H1 (cell line): ENCODE data around the gene LRRC18. TPM values are rescaled to one million over a fixed set of nuclear protein-coding genes. Genes with fewer than 3 reads are reported as not detected.

Experiments used
- CTCF ChIA-PET: fragments of 300-600 bp; sonication (Branson Sonifier 250); formaldehyde crosslinking; loops from one replicate; lab custom pipeline; 2021; ENCODE audit not compliant: partially characterized antibody; lab: Charles Lee
- POLR2A ChIA-PET: fragments of 300-600 bp; sonication (Branson Sonifier 250); formaldehyde crosslinking; loops from one replicate; lab custom pipeline; 2021; ENCODE audit warnings: inconsistent platforms; ENCODE audit not compliant: partially characterized antibody; lab: Charles Lee
- DNase-seq, 2 experiments: peaks; one replicate each; pipeline versions ENCODE4 v3.0.0 to v3.0.0-alpha.2; 2010 to 2022; ENCODE audit warnings: low spot score in 2 of 2, low read depth in 1 of 2, mixed read lengths in 1 of 2
- FAIRE-seq: peaks from 2 replicates; lab custom pipeline; 2011; peaks lifted over from hg19 to GRCh38; lab: Jason Lieb, UNC
- H2AFZ ChIP-seq: 2 replicates; pipeline ENCODE4 v1.8.1; 2012; ENCODE audit warnings: low read length, inconsistent platforms
- H2AK5ac ChIP-seq: 2 replicates; pipeline ENCODE4 v1.6.1; 2013; ENCODE audit warnings: low read depth, low read length
- H2BK120ac ChIP-seq: replicated peaks from 2 replicates; pipeline ENCODE3; 2013; ENCODE audit warnings: low read depth, low read length, inconsistent platforms
- H2BK12ac ChIP-seq: 2 replicates; pipeline ENCODE4 v1.6.1; 2013; ENCODE audit warnings: low read depth, low read length
- H2BK15ac ChIP-seq: 2 replicates; pipeline ENCODE4 v1.6.1; 2013; ENCODE audit warnings: low read length
- H2BK20ac ChIP-seq: 2 replicates; pipeline ENCODE4 v1.6.1; 2013; ENCODE audit warnings: low read length
- H2BK5ac ChIP-seq: 2 replicates; pipeline ENCODE4 v1.6.1; 2013; ENCODE audit warnings: low read depth, low read length
- H3K14ac ChIP-seq: 2 replicates; pipeline ENCODE4 v1.6.1; 2013; ENCODE audit warnings: inconsistent platforms; ENCODE audit not compliant: insufficient read length
- H3K18ac ChIP-seq: 2 replicates; pipeline ENCODE4 v1.6.1; 2013; ENCODE audit warnings: low read length; ENCODE audit errors: extremely low read depth
- H3K23ac ChIP-seq: 2 replicates; pipeline ENCODE4 v1.6.1; 2013; ENCODE audit warnings: inconsistent platforms; ENCODE audit not compliant: insufficient read length
- H3K23me2 ChIP-seq: 2 replicates; pipeline ENCODE4 v1.6.1; 2013; ENCODE audit warnings: low read depth, low read length
- H3K27ac ChIP-seq: 2 replicates; pipeline ENCODE4 v1.6.1; 2011; ENCODE audit warnings: low read depth, low read length, inconsistent platforms
- H3K27me3 ChIP-seq, 4 experiments: replicated peaks in 1 of 4; 1 replicate in 1 of 4; 2 replicates in 3 of 4; pipeline versions ENCODE4 v1.6.1 to v1.8.1; 2011 to 2013; ENCODE audit warnings: low read length in 3 of 4, mild to moderate bottlenecking in 3 of 4, inconsistent platforms in 2 of 4, mixed read lengths in 2 of 4, moderate library complexity in 1 of 4; ENCODE audit not compliant: control insufficient read depth in 3 of 4, insufficient read depth in 3 of 4; ENCODE audit errors: extremely low read depth in 1 of 4
- H3K36me3 ChIP-seq, 4 experiments: 2 replicates each; pipeline versions ENCODE4 v1.6.1 to v1.8.1; 2011 to 2013; ENCODE audit warnings: mild to moderate bottlenecking in 4 of 4, low read length in 3 of 4, moderate library complexity in 2 of 4, control low read depth in 1 of 4, inconsistent platforms in 1 of 4; ENCODE audit not compliant: insufficient read depth in 4 of 4, control insufficient read depth in 2 of 4
- H3K4ac ChIP-seq: replicated peaks from 2 replicates; pipeline ENCODE3; 2013; ENCODE audit warnings: low read length, low read depth, mixed read lengths, inconsistent platforms; ENCODE audit not compliant: insufficient read length
- H3K4me1 ChIP-seq, 4 experiments: replicated peaks in 1 of 4; 1 replicate in 1 of 4; 2 replicates in 3 of 4; pipeline versions ENCODE4 v1.6.1 to v1.8.1; 2011 to 2013; ENCODE audit warnings: low read length in 3 of 4, inconsistent platforms in 2 of 4, mixed read lengths in 1 of 4; ENCODE audit not compliant: insufficient read depth in 4 of 4, control insufficient read depth in 3 of 4
- H3K4me2 ChIP-seq, 2 experiments: 2 replicates each; pipeline versions ENCODE4 v1.6.1 to v1.8.1; 2011 to 2013; ENCODE audit warnings: low read depth in 2 of 2, low read length in 2 of 2, control low read depth in 1 of 2, inconsistent platforms in 1 of 2, mild to moderate bottlenecking in 1 of 2; ENCODE audit not compliant: insufficient read depth in 1 of 2
- H3K4me3 ChIP-seq, 4 experiments: fragments of 200-600, 300-600 bp in 1 of 4; sonication (generic), shearing (Covaris generic), sonication (Bioruptor Twin) in 1 of 4; 2 replicates each; pipeline versions ENCODE4 v1.5.1 to v1.8.1; 2011 to 2016; ENCODE audit warnings: low read length in 4 of 4, low read depth in 3 of 4, control low read depth in 2 of 4, inconsistent platforms in 2 of 4, mild to moderate bottlenecking in 2 of 4, mixed read lengths in 1 of 4, moderate library complexity in 1 of 4; ENCODE audit not compliant: insufficient read depth in 2 of 4; ENCODE audit errors: extremely low read depth in 1 of 4
- H3K56ac ChIP-seq: replicated peaks from 2 replicates; pipeline ENCODE3; 2013; ENCODE audit warnings: low read depth, mild to moderate bottlenecking, mixed read lengths, low read length, inconsistent platforms; ENCODE audit not compliant: insufficient read length
- H3K79me1 ChIP-seq: 2 replicates; pipeline ENCODE4 v1.6.1; 2013; ENCODE audit warnings: low read depth, low read length, control low read depth
- H3K79me2 ChIP-seq, 2 experiments: 2 replicates each; pipeline versions ENCODE4 v1.6.1 to v1.8.1; 2012 to 2013; ENCODE audit warnings: low read length in 2 of 2, mild to moderate bottlenecking in 2 of 2, inconsistent platforms in 1 of 2; ENCODE audit not compliant: insufficient read depth in 2 of 2, control insufficient read depth in 1 of 2
- H3K9ac ChIP-seq, 4 experiments: replicated peaks in 1 of 4; 1 replicate in 1 of 4; 2 replicates in 3 of 4; pipeline versions ENCODE4 v1.6.1 to v1.8.1; 2011 to 2013; ENCODE audit warnings: low read depth in 3 of 4, low read length in 3 of 4, control low read depth in 2 of 4, mild to moderate bottlenecking in 2 of 4, moderate library complexity in 2 of 4, inconsistent platforms in 1 of 4; ENCODE audit errors: extremely low read depth in 1 of 4
- H3K9me3 ChIP-seq, 2 experiments: 2 replicates each; pipeline versions ENCODE4 v1.6.1 to v1.8.1; 2012 to 2013; ENCODE audit warnings: mild to moderate bottlenecking in 2 of 2, moderate library complexity in 2 of 2, control low read depth in 1 of 2, inconsistent platforms in 1 of 2, low read depth in 1 of 2, low read length in 1 of 2, mixed read lengths in 1 of 2; ENCODE audit not compliant: insufficient read depth in 2 of 2
- H4K20me1 ChIP-seq, 2 experiments: replicated peaks in 1 of 2; 2 replicates each; pipeline versions ENCODE3 to v1.8.1; 2011 to 2013; ENCODE audit warnings: inconsistent platforms in 2 of 2, low read length in 2 of 2, mild to moderate bottlenecking in 1 of 2; ENCODE audit not compliant: insufficient read depth in 2 of 2, control insufficient read depth in 1 of 2
- H4K5ac ChIP-seq: 2 replicates; pipeline ENCODE4 v1.6.1; 2013; ENCODE audit warnings: low read length, low read depth, mixed read lengths, inconsistent platforms; ENCODE audit not compliant: insufficient read length
- H4K8ac ChIP-seq: 2 replicates; pipeline ENCODE4 v1.8.0; 2013; ENCODE audit warnings: mild to moderate bottlenecking, moderate library complexity, low read length, inconsistent platforms; ENCODE audit not compliant: insufficient read depth; ENCODE audit errors: extremely low read depth
- H4K91ac ChIP-seq: replicated peaks from 2 replicates; pipeline ENCODE3; 2013; ENCODE audit warnings: low read length, mixed read lengths, inconsistent platforms; ENCODE audit not compliant: insufficient read length
- SIN3A ChIP-seq, 2 experiments: IDR thresholded peaks in 1 of 2; conservative IDR thresholded peaks in 1 of 2; 2 replicates each; pipeline ENCODE4 v1.6.1; 2011 to 2012; ENCODE audit warnings: low read length in 2 of 2, improper control_type of control experiment in 1 of 2, low read depth in 1 of 2, mild to moderate bottlenecking in 1 of 2
- TAF7 ChIP-seq: optimal IDR thresholded peaks from 2 replicates; pipeline ENCODE3; 2011; ENCODE audit warnings: low read depth, mild to moderate bottlenecking, inconsistent platforms, low read length, moderate library complexity, borderline replicate concordance
- WGBS, 2 experiments: shearing (Covaris generic) in 1 of 2; methylation state at CpG; one replicate each; pipeline versions ENCODE4 v1.1.6 to v1.1.7; 2013 to 2015; ENCODE audit warnings: low lambda C conversion rate in 2 of 2, mixed read lengths in 2 of 2, inconsistent platforms in 1 of 2, low coverage in 1 of 2, missing lambda C conversion rate in 1 of 2; ENCODE audit not compliant: insufficient replicate concordance in 2 of 2, insufficient coverage in 1 of 2, insufficient read length in 1 of 2; ENCODE audit errors: extremely low coverage in 1 of 2, missing lambda C conversion rate in 1 of 2; 5-methylcytosine and 5-hydroxymethylcytosine counted together
- polyA plus RNA-seq, 7 experiments: library from polyadenylated mRNA; depleted of rRNA in 3 of 7; stranded (reverse) in 5 of 7; unstranded in 2 of 7; fragments of >200 nt in 5 of 7; fragments of 200-250 nt in 2 of 7; gene quantifications; 1 replicate in 5 of 7; 2 replicates in 1 of 7; 4 replicates in 1 of 7; pipeline versions ENCODE4 v1.2.1 to v1.2.3, GENCODE V29; 2011 to 2013; ENCODE audit warnings: missing spikeins in 2 of 7, mixed read lengths in 2 of 7
- total RNA-seq: library from RNA; stranded (reverse); fragmentation: NEBNext Ultra II Directional; extraction: Animal tissue kit (Norgen Biotek cat#: 25700); gene quantifications from 2 replicates; pipeline ENCODE4 v1.2.1, GENCODE V29; 2021

LRRC18 gene
- total and polyA plus RNA-seq, 2 of the 8 experiments (the other 6 are each of a cell fraction or from before 2014, with no cell fraction given): not detected

GRCh38 chr10:48951707-48952106 lies 12.1 kb upstream of the LRRC18 start:
- POLR2A ChIA-PET: no interaction called here
- Histone ChIP-seq H4K5ac (no peak overlapping the region), H3K79me2 (no peaks in the 10 kb centered on the region)

More at GRCh38 chr10:48951707-48952106, 12.1 kb upstream of the LRRC18 start:
- Histone ChIP-seq H3K4me1 (no peaks in the 10 kb centered on the region), H4K20me1 (no peaks in the 10 kb centered on the region), H2AFZ (no peak overlapping the region), H2AK5ac (no peak overlapping the region), H3K56ac (no peak overlapping the region), H3K27ac (no peak overlapping the region), H3K18ac (no peak overlapping the region), H3K4ac (no peak overlapping the region), H3K79me1 (no peaks in the 10 kb centered on the region), H2BK5ac (no peak overlapping the region), H4K8ac (no peak overlapping the region), H4K91ac (no peak overlapping the region), H3K9ac (no peak overlapping the region), H2BK120ac (no peak overlapping the region), H3K36me3 (no peaks in the 10 kb centered on the region), H3K23me2 (no peaks in the 10 kb centered on the region), H3K27me3 (no peaks in the 10 kb centered on the region)
- no peak for DNase-seq
- no peak for TF ChIP-seq SIN3A (conservative IDR thresholded peaks at IDR 0.05 in 1 of 2, IDR thresholded peaks at IDR 0.05 in 1 of 2; ENCODE audit: low read depth in 1 of 2, low read length in 2 of 2)
- TF ChIP-seq TAF7: no peak
- TF ChIP-seq, all 59 proteins: peak for 0
- Histone ChIP-seq H3K23ac (no peak overlapping the region), H2BK15ac (no peak overlapping the region), H2BK20ac (no peak overlapping the region), H3K4me2 (no peak overlapping the region), H3K9me3 (no peaks in the 10 kb centered on the region), H2BK12ac (no peak overlapping the region), H3K4me3 (no peak overlapping the region), H3K14ac (no peak overlapping the region)
- FAIRE-seq: no peak
- CTCF ChIA-PET: interaction anchor here (0.6 to 1.9 kb wide), 3 partner anchors 292 to 508 kb away, joined by 3 to 5 read pairs (median 3); no protein-coding TSS in a partner anchor
- WGBS, 2 experiments: 95% methylated on average over 7 of the region's 7 CpGs; no CpG with 5 or more reads in 1 of the 2 experiments
